Nephron (organoid): ENCODE measurements around the gene TMA7B.
A peak's percentile ranks its signal among the peaks of the same experiment; 100 is the strongest.

ENCODE experiments used
- H3K27ac Mint-ChIP-seq, 3 experiments: 2 replicates each; pipeline ENCODE4 v1.8.0; 2020; ENCODE audit warnings: mixed read lengths in 3 of 3, mild to moderate bottlenecking in 2 of 3, moderate library complexity in 1 of 3
- H3K27me3 Mint-ChIP-seq: 2 replicates; pipeline ENCODE4 v1.8.0; 2021; ENCODE audit warnings: low read depth, mild to moderate bottlenecking, moderate library complexity, mixed read lengths
- H3K36me3 Mint-ChIP-seq: 2 replicates; pipeline ENCODE4 v1.8.0; 2020; ENCODE audit warnings: low read depth, mixed read lengths
- H3K4me1 Mint-ChIP-seq: 2 replicates; pipeline ENCODE4 v1.8.0; 2020; ENCODE audit warnings: mixed read lengths
- H3K4me3 Mint-ChIP-seq, 3 experiments: 2 replicates each; pipeline ENCODE4 v1.8.0; 2020; ENCODE audit warnings: mild to moderate bottlenecking in 3 of 3, mixed read lengths in 3 of 3, moderate library complexity in 2 of 3
- H3K9me3 Mint-ChIP-seq: 2 replicates; pipeline ENCODE4 v1.8.0; 2020; ENCODE audit warnings: mixed read lengths
- CTCF ChIP-seq, 3 experiments: fragments of 200-600 bp; sonication (generic); IDR thresholded peaks; one replicate each; pipeline ENCODE4 v1.5.0; 2021; ENCODE audit warnings: antibody characterized with exemption in 3 of 3; ENCODE audit not compliant: unreplicated experiment in 3 of 3

Gene TMA7B

GRCh38 chr22:39928536-39929520 lies 31.4 kb upstream of the TMA7B start:
- no peaks in the 10 kb centered on the region for H3K9me3 Mint-ChIP-seq
- TF ChIP-seq CTCF (IDR thresholded peaks at IDR 0.05; ENCODE audit: unreplicated experiment in 3 of 3), result no peak
- no peak overlapping the region for H3K4me3 Mint-ChIP-seq
- H3K36me3 Mint-ChIP-seq, result no peaks in the 10 kb centered on the region
- H3K27me3 Mint-ChIP-seq, result no peaks in the 10 kb centered on the region
- no peak overlapping the region for H3K27ac Mint-ChIP-seq
- peaks cover 4% of the 10 kb centered on the region for H3K4me1 Mint-ChIP-seq

GRCh38 chr22:39931251-39931650 lies 28.9 kb upstream of the TMA7B start:
- Mint-ChIP-seq H3K27ac (no peak overlapping the region), H3K36me3 (no peaks in the 10 kb centered on the region), H3K4me3 (no peak overlapping the region), H3K4me1 (no peaks in the 10 kb centered on the region), H3K27me3 (peaks cover 5% of the 10 kb centered on the region), H3K9me3 (no peaks in the 10 kb centered on the region)
- no peak for TF ChIP-seq CTCF (IDR thresholded peaks at IDR 0.05; ENCODE audit: unreplicated experiment in 3 of 3)

- H3K4me3 Mint-ChIP-seq, result no peak overlapping the region
- H3K36me3 Mint-ChIP-seq, result no peaks in the 10 kb centered on the region
- TF ChIP-seq CTCF (IDR thresholded peaks at IDR 0.05; ENCODE audit: unreplicated experiment in 3 of 3), result no peak
- H3K4me1 Mint-ChIP-seq, result no peaks in the 10 kb centered on the region
- peaks cover 10% of the 10 kb centered on the region for H3K27me3 Mint-ChIP-seq
- no peak overlapping the region for H3K27ac Mint-ChIP-seq
- no peaks in the 10 kb centered on the region for H3K9me3 Mint-ChIP-seq
Measured at GRCh38 chr22:39932166-39932565, 28.0 kb upstream of the TMA7B start.

GRCh38 chr22:39932918-39933649 lies 27.1 kb upstream of the TMA7B start:
- H3K27me3 Mint-ChIP-seq, result peaks cover 10% of the 10 kb centered on the region
- no peaks in the 10 kb centered on the region for H3K36me3 Mint-ChIP-seq
- no peaks in the 10 kb centered on the region for H3K4me1 Mint-ChIP-seq
- H3K4me3 Mint-ChIP-seq, result no peak overlapping the region
- peak in 1 of 3 experiments; percentile 14 for TF ChIP-seq CTCF (IDR thresholded peaks at IDR 0.05; ENCODE audit: unreplicated experiment in 3 of 3)
- H3K27ac Mint-ChIP-seq, result no peak overlapping the region
- H3K9me3 Mint-ChIP-seq, result no peaks in the 10 kb centered on the region

GRCh38 chr22:39933741-39934140 lies 26.5 kb upstream of the TMA7B start:
- Mint-ChIP-seq H3K4me3 (no peak overlapping the region), H3K27me3 (peaks cover 14% of the 10 kb centered on the region), H3K4me1 (no peaks in the 10 kb centered on the region), H3K36me3 (no peaks in the 10 kb centered on the region), H3K9me3 (no peaks in the 10 kb centered on the region), H3K27ac (no peak overlapping the region)
- no peak for TF ChIP-seq CTCF (IDR thresholded peaks at IDR 0.05; ENCODE audit: unreplicated experiment in 3 of 3)
